HG03575 (cell line): ENCODE measurements around the gene KCNA3.
A peak's percentile ranks its signal among the peaks of the same experiment; 100 is the strongest.

ENCODE experiments used
- ATAC-seq: cut with Tn5 transposase; IDR thresholded peaks from one replicate; pipeline ENCODE4 v1.9.1; 2021; ENCODE audit not compliant: unreplicated experiment, insufficient number of reproducible peaks, low FRiP score; ENCODE audit errors: extremely low read depth

KCNA3 gene

GRCh38 chr1:110645821-110646735 lies 28.7 kb downstream of the KCNA3 start:
- no peak for ATAC-seq

GRCh38 chr1:110645211-110645610 lies 29.5 kb downstream of the KCNA3 start:
- ATAC-seq, result no peak

- no peak for ATAC-seq
Measured at GRCh38 chr1:110643879-110644472, 30.8 kb downstream of the KCNA3 start.

- ATAC-seq, result no peak
Measured at GRCh38 chr1:110639724-110640386, 34.9 kb downstream of the KCNA3 start.

- no peak for ATAC-seq
Measured at GRCh38 chr1:110638556-110638955, 36.2 kb downstream of the KCNA3 start.

- no peak for ATAC-seq
Measured at GRCh38 chr1:110638058-110638457, 36.7 kb downstream of the KCNA3 start.

GRCh38 chr1:110637475-110637874 lies 37.3 kb downstream of the KCNA3 start:
- ATAC-seq, result no peak

- ATAC-seq, result no peak
Measured at GRCh38 chr1:110636149-110636935, 38.4 kb downstream of the KCNA3 start.

- no peak for ATAC-seq
Measured at GRCh38 chr1:110635434-110635833, 39.3 kb downstream of the KCNA3 start.

GRCh38 chr1:110634455-110635311 lies 40.1 kb downstream of the KCNA3 start:
- peak; percentile 43 for ATAC-seq

GRCh38 chr1:110634086-110634454 lies 40.7 kb downstream of the KCNA3 start:
- ATAC-seq, result no peak

- no peak for ATAC-seq
Measured at GRCh38 chr1:110633646-110634030, 41.1 kb downstream of the KCNA3 start.

GRCh38 chr1:110631836-110632620 lies 42.7 kb downstream of the KCNA3 start:
- ATAC-seq, result no peak

GRCh38 chr1:110630839-110631663 lies 43.7 kb downstream of the KCNA3 start:
- ATAC-seq, result no peak

GRCh38 chr1:110628323-110629105 lies 46.2 kb downstream of the KCNA3 start:
- no peak for ATAC-seq

GRCh38 chr1:110627764-110628163 lies 47.0 kb downstream of the KCNA3 start:
- ATAC-seq, result no peak
